Activated CD8-positive, alpha-beta memory T cell treated with anti-CD3 and anti-CD28 coated beads for 4 hours (primary cell): ENCODE measurements around the gene LTF.
"Not testable (repeated sequence)": the region's sequence is repeated elsewhere in the genome, so short reads cannot be mapped to it uniquely, and the experiment has no call there.

ENCODE experiments used
- DNase-seq, 2 donors: peaks; one replicate each; pipeline ENCODE4 v3.0.0-alpha.2; 2020; ENCODE audit warnings: low read depth in 2 of 2

Gene LTF

GRCh38 chr3:46464326-46465195, at the start of gene LTF:
Gene LTF (minus strand): TSS chr3:46464905. CDS start chr3:46464867, 38 bp downstream.
- no peak for DNase-seq

- no peak for DNase-seq
Observed at GRCh38 chr3:46512191-46512749, 47.6 kb upstream of the LTF start.

- no peak for DNase-seq
Observed at GRCh38 chr3:46509661-46510187, 45.0 kb upstream of the LTF start.

- no peak for DNase-seq
Observed at GRCh38 chr3:46508850-46509591, 44.3 kb upstream of the LTF start.

- no peak for DNase-seq
Observed at GRCh38 chr3:46506526-46506925, 41.8 kb upstream of the LTF start.

GRCh38 chr3:46505953-46506352, 41.2 kb upstream of the LTF start:
- DNase-seq, result no peak

GRCh38 chr3:46504789-46505188, 40.1 kb upstream of the LTF start:
- peak in 1 of 2 donors; percentile 18 for DNase-seq

GRCh38 chr3:46503200-46503874, 38.6 kb upstream of the LTF start:
- no peak for DNase-seq

GRCh38 chr3:46501702-46502101, 37.0 kb upstream of the LTF start:
- DNase-seq, result no peak

- no peak for DNase-seq
Observed at GRCh38 chr3:46500656-46501635, 36.2 kb upstream of the LTF start.

GRCh38 chr3:46498916-46499519, 34.3 kb upstream of the LTF start:
- DNase-seq, result no peak

- no peak for DNase-seq
Observed at GRCh38 chr3:46497556-46498265, 33.0 kb upstream of the LTF start, which contains the start of gene RTP3. Gene RTP3 (plus strand): TSS chr3:46497976. CDS start chr3:46498063, 87 bp downstream.

- no peak for DNase-seq
Observed at GRCh38 chr3:46496746-46497555, 32.2 kb upstream of the LTF start.

GRCh38 chr3:46495901-46496456, 31.3 kb upstream of the LTF start:
- DNase-seq, result no peak

GRCh38 chr3:46494491-46494890, 29.8 kb upstream of the LTF start:
- not testable (repeated sequence) for DNase-seq

- no peak for DNase-seq
Observed at GRCh38 chr3:46492890-46493547, 28.3 kb upstream of the LTF start.
